A549 treated with RU486 at 1 μM for 4 hours (cell line): Measurements from ENCODE around the gene TGFA. TPM values are rescaled to one million over a fixed set of nuclear protein-coding genes. Genes with fewer than 3 reads are reported as not detected.

Experiments
- total RNA-seq: library from RNA; stranded (reverse); fragments of 200-300 nt; extraction: Qiagen RNA extraction; gene quantifications from 5 replicates; pipeline ENCODE4 v1.2.3, GENCODE V29; 2022; ENCODE audit warnings: low read depth

The TGFA gene
- total RNA-seq: 7.9 to 9.5 TPM (median 8.7 TPM) in 5 replicates

DNA sequence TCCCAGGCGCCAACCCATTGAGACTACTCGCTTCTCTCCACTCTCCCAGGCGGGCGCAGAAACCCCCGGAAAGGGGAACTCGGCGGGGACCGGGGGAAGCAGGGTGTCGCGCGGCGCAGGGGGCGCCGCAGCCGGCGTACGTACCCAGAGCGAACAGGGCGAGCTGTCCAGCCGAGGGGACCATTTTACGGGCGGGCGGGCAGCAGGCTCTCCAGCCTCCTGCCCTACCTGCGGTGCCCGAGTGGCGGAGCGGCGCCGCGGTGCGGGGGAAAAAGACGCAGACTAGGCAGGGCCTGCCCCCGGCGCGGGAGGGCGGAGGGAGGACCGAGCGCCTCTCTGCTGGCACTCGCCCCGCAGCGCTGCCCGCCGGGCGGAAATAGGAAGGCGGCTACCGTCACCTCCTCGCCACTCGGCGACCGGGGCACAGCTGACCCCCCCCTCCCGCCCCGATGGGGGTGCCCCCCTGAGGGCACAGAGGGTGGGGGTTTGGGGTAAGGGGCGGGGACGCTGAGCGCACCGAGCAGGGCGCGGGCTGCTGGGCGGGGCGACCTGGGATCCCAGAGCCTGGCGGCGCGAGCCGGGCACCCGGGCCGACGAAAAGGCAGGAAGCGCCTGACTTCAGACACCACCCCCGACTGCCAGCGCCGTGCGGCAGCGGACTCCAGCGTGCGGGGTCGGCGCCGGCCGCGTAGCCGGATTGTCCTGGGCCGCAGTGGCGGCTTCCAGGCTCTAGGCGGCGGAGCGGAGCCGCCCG is at the start of gene TGFA:
Gene TGFA, minus strand, starts transcription at position 243 of the 754 bp plus-strand sequence. Its CDS starts 59 bp downstream, at position 184.

Other genes starting within 250 kb of the TGFA start
- gene ADD2, start 214.4 kb upstream of the TGFA start, total RNA-seq: 20.0 to 28.1 TPM (median 23.1 TPM) in 5 replicates
- not detected in 5 replicates for gene FIGLA, start 236.8 kb upstream of the TGFA start, total RNA-seq